Right kidney (tissue), 1 donor: ENCODE measurements around the gene CTDSPL.

Experiments used
- DNase-seq: peaks from one replicate; pipeline ENCODE4 v3.0.0-alpha.2; 2016

The CTDSPL gene

GRCh38 chr3:37913522-37913921 lies 51.8 kb downstream of the CTDSPL start:
- no peak for DNase-seq

- DNase-seq = no peak
These were observed 55.0 kb downstream of the CTDSPL start for GRCh38 chr3:37916685-37917084.

GRCh38 chr3:37918627-37919026 lies 56.9 kb downstream of the CTDSPL start:
- DNase-seq = no peak

- DNase-seq = no peak
These were observed 58.5 kb downstream of the CTDSPL start for GRCh38 chr3:37920156-37920699.

- DNase-seq = no peak
These were observed 59.3 kb downstream of the CTDSPL start for GRCh38 chr3:37921025-37921424.

GRCh38 chr3:37922721-37923568 lies 61.3 kb downstream of the CTDSPL start:
- DNase-seq = no peak

- no peak for DNase-seq
These were observed 61.9 kb downstream of the CTDSPL start for GRCh38 chr3:37923569-37924040.

- no peak for DNase-seq
These were observed 62.8 kb downstream of the CTDSPL start for GRCh38 chr3:37924453-37924852.

- DNase-seq = no peak
These were observed 63.5 kb downstream of the CTDSPL start for GRCh38 chr3:37925157-37925556.

- DNase-seq = no peak
These were observed 64.9 kb downstream of the CTDSPL start for GRCh38 chr3:37926611-37927010.

GRCh38 chr3:37930495-37930894 lies 68.8 kb downstream of the CTDSPL start:
- no peak for DNase-seq

- no peak for DNase-seq
These were observed 70.8 kb downstream of the CTDSPL start for GRCh38 chr3:37932505-37932904.

- no peak for DNase-seq
These were observed 73.1 kb downstream of the CTDSPL start for GRCh38 chr3:37934631-37935289.

- no peak for DNase-seq
These were observed 73.6 kb downstream of the CTDSPL start for GRCh38 chr3:37935290-37935668.

- no peak for DNase-seq
These were observed 74.3 kb downstream of the CTDSPL start for GRCh38 chr3:37935756-37936666.

- no peak for DNase-seq
These were observed 75.5 kb downstream of the CTDSPL start for GRCh38 chr3:37937156-37937555.

- DNase-seq = no peak
These were observed 76.3 kb downstream of the CTDSPL start for GRCh38 chr3:37938011-37938410.

- no peak for DNase-seq
These were observed 78.7 kb downstream of the CTDSPL start for GRCh38 chr3:37940242-37940908.

GRCh38 chr3:37941608-37942508 lies 80.2 kb downstream of the CTDSPL start:
- no peak for DNase-seq

GRCh38 chr3:37942646-37943045 lies 81.0 kb downstream of the CTDSPL start:
- DNase-seq = no peak

- DNase-seq = no peak
These were observed 81.4 kb downstream of the CTDSPL start for GRCh38 chr3:37943126-37943525.
